ENCODE measurements around the gene CTSO. TPM values are rescaled to one million over a fixed set of nuclear protein-coding genes. Genes with fewer than 3 reads are reported as not detected.

Gene CTSO
- total and polyA plus RNA-seq, 12 donors: 2.6 to 21.4 (median 8.6) TPM

GRCh38 chr4:155921597-155921996, 32.1 kb downstream of the CTSO start:
- no peak for TF ChIP-seq CTCF (IDR thresholded peaks at IDR 0.05)
- Histone ChIP-seq H3K27me3 (no peaks in the 10 kb centered on the region), H3K4me3 (no peak overlapping the region), H3K9me3 (no peaks in the 10 kb centered on the region), H3K36me3 (peaks cover 0 to 35% (median 12%) of the 10 kb centered on the region in 9 donors), H3K27ac (no peak overlapping the region), H3K4me1 (no peaks in the 10 kb centered on the region)
- ATAC-seq (no peak), DNase-seq (no peak)
- WGBS, 2 donors: 82 to 100% methylated on average over 1 of the region's 1 CpG
- intact Hi-C loops (cut with DNase I): no loop called here

DNA sequence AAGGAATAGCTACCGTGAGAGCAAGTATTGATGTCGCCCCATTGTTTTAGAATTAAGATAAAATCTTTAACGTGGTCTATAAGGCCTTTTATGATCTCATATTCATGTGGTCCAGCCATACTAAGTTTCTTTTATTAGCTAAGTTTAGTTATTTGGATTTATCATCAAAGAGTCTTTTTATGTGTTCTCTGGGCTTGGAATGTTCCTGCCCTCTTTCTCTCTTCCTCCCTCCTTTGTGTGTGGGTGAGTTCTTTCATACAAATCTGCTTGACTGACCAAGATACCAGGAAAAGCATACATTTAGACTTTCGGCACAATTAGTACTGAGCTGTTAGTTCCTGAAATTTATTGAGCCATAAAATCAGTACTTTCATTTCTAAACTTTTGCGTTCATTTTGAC, 38.9 kb downstream of the CTSO start:
- WGBS, 2 donors: 56 to 59% methylated on average over 5 of the region's 5 CpGs
- no peaks in the 10 kb centered on the region for H3K36me3 ChIP-seq
- no peak for TF ChIP-seq CTCF (IDR thresholded peaks at IDR 0.05)
- no peak overlapping the region for H3K27ac ChIP-seq
- DNase-seq (no peak), ATAC-seq (no peak)
- H3K4me3 ChIP-seq: no peak overlapping the region
- H3K27me3 ChIP-seq: peaks cover 0 to 4% (median 0%) of the 10 kb centered on the region in 7 donors
- H3K9me3 ChIP-seq: no peaks in the 10 kb centered on the region
- intact Hi-C loops (cut with DNase I): no loop called here
- H3K4me1 ChIP-seq: no peaks in the 10 kb centered on the region

GRCh38 chr4:155911905-155912304, 41.8 kb downstream of the CTSO start:
- peaks cover 0 to 10% (median 0%) of the 10 kb centered on the region in 9 donors for H3K4me1 ChIP-seq
- no peak for TF ChIP-seq CTCF (IDR thresholded peaks at IDR 0.05)
- no peak overlapping the region for H3K27ac ChIP-seq
- no peaks in the 10 kb centered on the region for H3K36me3 ChIP-seq
- H3K27me3 ChIP-seq: peaks cover 0 to 4% (median 0%) of the 10 kb centered on the region in 7 donors
- no peaks in the 10 kb centered on the region for H3K9me3 ChIP-seq
- no peak for DNase-seq
- intact Hi-C loops (cut with DNase I): no loop called here
- 73 to 84% methylated on average over 1 of the region's 1 CpG for WGBS, 2 donors
- H3K4me3 ChIP-seq: no peak overlapping the region
- no peak for ATAC-seq

GRCh38 chr4:155909615-155910226, 43.9 kb downstream of the CTSO start:
- Histone ChIP-seq H3K4me3 (no peak overlapping the region), H3K36me3 (no peaks in the 10 kb centered on the region), H3K27me3 (peaks cover 0 to 4% (median 0%) of the 10 kb centered on the region in 7 donors), H3K4me1 (peaks cover 0 to 15% (median 0%) of the 10 kb centered on the region in 9 donors), H3K9me3 (no peaks in the 10 kb centered on the region), H3K27ac (no peak overlapping the region)
- intact Hi-C loops (cut with DNase I): no loop called here
- ATAC-seq (no peak), DNase-seq (no peak)
- no peak for TF ChIP-seq CTCF (IDR thresholded peaks at IDR 0.05)
- WGBS, 2 donors: 79% methylated on average over 3 of the region's 3 CpGs

All from heart right ventricle (tissue), 16 donors.